NB4 (cell line): Measurements from ENCODE around the gene ADAMTSL2.

Experiments
- MYC ChIP-seq: IDR thresholded peaks from 2 replicates; pipeline ENCODE4 v1.6.1; 2011; ENCODE audit warnings: low read depth, low read length
- POLR2A ChIP-seq: IDR thresholded peaks from 2 replicates; pipeline ENCODE4 v1.6.1; 2011; ENCODE audit warnings: mild to moderate bottlenecking; ENCODE audit not compliant: insufficient read length; ENCODE audit errors: extremely low read depth
- TF ChIP-seq, protein P1 (sequence below): IDR thresholded peaks from one replicate; pipeline ENCODE4 v1.5.1; 2012; ENCODE audit warnings: low read depth, low read length
- TF ChIP-seq, protein P2 (sequence below): IDR thresholded peaks from 2 replicates; pipeline ENCODE4 v1.6.1; 2011; ENCODE audit warnings: low read depth, low read length

- TF ChIP-seq, protein P1, sequence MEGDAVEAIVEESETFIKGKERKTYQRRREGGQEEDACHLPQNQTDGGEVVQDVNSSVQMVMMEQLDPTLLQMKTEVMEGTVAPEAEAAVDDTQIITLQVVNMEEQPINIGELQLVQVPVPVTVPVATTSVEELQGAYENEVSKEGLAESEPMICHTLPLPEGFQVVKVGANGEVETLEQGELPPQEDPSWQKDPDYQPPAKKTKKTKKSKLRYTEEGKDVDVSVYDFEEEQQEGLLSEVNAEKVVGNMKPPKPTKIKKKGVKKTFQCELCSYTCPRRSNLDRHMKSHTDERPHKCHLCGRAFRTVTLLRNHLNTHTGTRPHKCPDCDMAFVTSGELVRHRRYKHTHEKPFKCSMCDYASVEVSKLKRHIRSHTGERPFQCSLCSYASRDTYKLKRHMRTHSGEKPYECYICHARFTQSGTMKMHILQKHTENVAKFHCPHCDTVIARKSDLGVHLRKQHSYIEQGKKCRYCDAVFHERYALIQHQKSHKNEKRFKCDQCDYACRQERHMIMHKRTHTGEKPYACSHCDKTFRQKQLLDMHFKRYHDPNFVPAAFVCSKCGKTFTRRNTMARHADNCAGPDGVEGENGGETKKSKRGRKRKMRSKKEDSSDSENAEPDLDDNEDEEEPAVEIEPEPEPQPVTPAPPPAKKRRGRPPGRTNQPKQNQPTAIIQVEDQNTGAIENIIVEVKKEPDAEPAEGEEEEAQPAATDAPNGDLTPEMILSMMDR: no peak
- TF ChIP-seq, protein P2, sequence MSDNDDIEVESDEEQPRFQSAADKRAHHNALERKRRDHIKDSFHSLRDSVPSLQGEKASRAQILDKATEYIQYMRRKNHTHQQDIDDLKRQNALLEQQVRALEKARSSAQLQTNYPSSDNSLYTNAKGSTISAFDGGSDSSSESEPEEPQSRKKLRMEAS: no peak
- no peak for TF ChIP-seq POLR2A
- no peak for TF ChIP-seq MYC
Observed at GRCh38 chr9:133570691-133571080, 36.2 kb downstream of the ADAMTSL2 start.
